ENCODE measurements around the gene IGSF11.

- TF ChIP-seq CTCF (IDR thresholded peaks at IDR 0.05; ENCODE audit: low read depth, low read length, missing input control) (no peak), MAX (IDR thresholded peaks at IDR 0.05) (no peak), GABPA (IDR thresholded peaks at IDR 0.05 in 1 of 2, conservative IDR thresholded peaks at IDR 0.05 in 1 of 2) (no peak)
Measured at GRCh38 chr3:119063471-119063870, 28.8 kb upstream of the IGSF11 start.
